ENCODE results near the gene MAML3.

- TF ChIP-seq CTCF (IDR thresholded peaks at IDR 0.05) (no peak), POLR2A (IDR thresholded peaks at IDR 0.05) (no peak)
Observed at GRCh38 chr4:139740531-139741041, 413.4 kb downstream of the MAML3 start.

All from lower leg skin (tissue), 3 donors.